ENCODE data around the gene TRIM63. TPM values are rescaled to one million over a fixed set of nuclear protein-coding genes. Genes with fewer than 3 reads are reported as not detected.
A peak's percentile ranks its signal among the peaks of the same experiment; 100 is the strongest.

Gene TRIM63
- total and polyA plus RNA-seq, 2 donors (not counting 3 experiments of a cell fraction or from before 2014, with no cell fraction given): not detected

GRCh38 chr1:26097696-26098095, 30.3 kb upstream of the TRIM63 start:
- CTCF ChIA-PET: interaction anchor here (1.0 to 1.5 kb wide), 4 partner anchors 47 to 320 kb away, joined by 3 to 4 read pairs (median 4); partner anchors contain the start of gene ZNF593

More at GRCh38 chr1:26097696-26098095, 30.3 kb upstream of the TRIM63 start:
- Histone ChIP-seq H3K27me3 (ENCODE audit: control insufficient read depth in 2 of 2, insufficient read depth in 2 of 2, low read length in 2 of 2) (peaks cover 0 to 2% of the 10 kb centered on the region in 2 experiments), H3K9me3 (replicated peaks; ENCODE audit: control insufficient read depth, insufficient read depth, low read length) (no peaks in the 10 kb centered on the region), H3K9me1 (replicated peaks; ENCODE audit: control insufficient read depth, extremely low read depth, insufficient read depth, low read length) (no peaks in the 10 kb centered on the region), H3K36me3 (ENCODE audit: control insufficient read depth in 2 of 2, extremely low read depth in 1 of 2, insufficient read depth in 2 of 2, low read length in 2 of 2) (no peaks in the 10 kb centered on the region), H3K4me3 (replicated peaks in 1 of 3; ENCODE audit: insufficient read depth in 1 of 3, low read depth in 1 of 3, low read length in 3 of 3) (no peak overlapping the region), H3K27ac (ENCODE audit: insufficient read depth, low read depth, low read length) (no peak overlapping the region), H3K4me2 (ENCODE audit: insufficient read depth, low read length) (no peak overlapping the region), H3K4me1 (ENCODE audit: control insufficient read depth, extremely low read depth, insufficient read depth, low read length) (peaks cover 20% of the 10 kb centered on the region), H2AFZ (ENCODE audit: low read depth, low read length) (peak overlapping the region; percentile 7), H3K9ac (replicated peaks; ENCODE audit: extremely low read depth, insufficient read depth, low read length) (no peak overlapping the region), H4K20me1 (replicated peaks; ENCODE audit: control insufficient read depth, extremely low read depth, insufficient read depth, low read length) (no peaks in the 10 kb centered on the region), H3K79me2 (ENCODE audit: control insufficient read depth, insufficient read depth, low read length) (no peaks in the 10 kb centered on the region)
- dilution Hi-C loops (cut with MboI; ENCODE audit: extremely low pct_ligation_motif_present, low sequenced_read_pairs): no loop called here
- peak; percentile 91 for TF ChIP-seq GATA2 (IDR thresholded peaks at IDR 0.05; ENCODE audit: insufficient read depth, insufficient read length, low read depth, low read length)
- TF ChIP-seq POLR2AphosphoS5 (IDR thresholded peaks at IDR 0.05; ENCODE audit: insufficient read depth, low read depth, low read length): no peak
- TF ChIP-seq EZH2 (IDR thresholded peaks at IDR 0.05; ENCODE audit: borderline replicate concordance, low read depth, low read length, severe bottlenecking): no peak
- peak; percentile 58 for TF ChIP-seq FOS (IDR thresholded peaks at IDR 0.05; ENCODE audit: borderline replicate concordance, insufficient read depth, low read length)
- no peak for TF ChIP-seq JUN (IDR thresholded peaks at IDR 0.05; ENCODE audit: borderline replicate concordance, insufficient read depth, insufficient read length, low read depth)
- TF ChIP-seq MYC (IDR thresholded peaks at IDR 0.05; ENCODE audit: low read depth, low read length): no peak
- no peak for TF ChIP-seq CTCF (IDR thresholded peaks at IDR 0.05; ENCODE audit: extremely low read depth in 1 of 2, insufficient read depth in 1 of 2, low read depth in 1 of 2, low read length in 2 of 2)
- no peak for TF ChIP-seq POLR2A (IDR thresholded peaks at IDR 0.05; ENCODE audit: low read depth, low read length)
- no peak for TF ChIP-seq MAX (IDR thresholded peaks at IDR 0.05; ENCODE audit: insufficient read depth, insufficient read length)
- POLR2A ChIA-PET: no interaction called here
- DNase-seq (ENCODE audit: low read depth, low spot score): no peak
- FAIRE-seq: peak; percentile 66
- intact Hi-C loops (cut with micrococcal nuclease): no loop called here
- BruUV-seq (replicated peaks): no TSS peak
